Prostate gland (tissue), 2 donors: ENCODE measurements around the gene TRIM28. TPM values are rescaled to one million over a fixed set of nuclear protein-coding genes. Genes with fewer than 3 reads are reported as not detected.
A peak's percentile ranks its signal among the peaks of the same experiment; 100 is the strongest.

Source experiments
- DNase-seq: peaks from one replicate; pipeline ENCODE4 v3.0.0-alpha.2; 2019; ENCODE audit warnings: low spot score
- H3K27ac ChIP-seq, 2 donors: fragments of 200-600 bp; sonication (generic); 2 replicates each; pipeline ENCODE4 v1.5.1; 2017 to 2019
- H3K27me3 ChIP-seq: fragments of 200-600 bp; sonication (generic); replicated peaks from 2 replicates; pipeline ENCODE4 v1.5.1; 2019; ENCODE audit not compliant: insufficient read depth
- H3K36me3 ChIP-seq, 2 donors: fragments of 200-600 bp; sonication (generic); 1 replicate in 1 of 2; 2 replicates in 1 of 2; pipeline versions ENCODE4 v1.5.1 to v1.8.1; 2017 to 2019
- H3K4me1 ChIP-seq: fragments of 200-600 bp; sonication (generic); replicated peaks from 2 replicates; pipeline ENCODE4 v1.5.1; 2019
- H3K4me3 ChIP-seq, 2 donors: fragments of 200-600 bp; sonication (generic); 2 replicates each; pipeline ENCODE4 v1.5.1; 2017 to 2019
- H3K9me3 ChIP-seq: fragments of 200-600 bp; sonication (generic); 2 replicates; pipeline ENCODE4 v1.5.1; 2017
- CTCF ChIP-seq, 4 experiments: fragments of 200-600 bp in 2 of 4; fragments of 450-650 bp in 2 of 4; sonication (generic) in 2 of 4; IDR thresholded peaks; 1 replicate in 3 of 4; 2 replicates in 1 of 4; pipeline ENCODE4 v1.5.1; 2016 to 2019; ENCODE audit warnings: antibody characterized with exemption in 4 of 4, mild to moderate bottlenecking in 2 of 4, moderate library complexity in 2 of 4
- POLR2A ChIP-seq: fragments of 450-650 bp; IDR thresholded peaks from one replicate; pipeline ENCODE4 v1.6.1; 2016; ENCODE audit warnings: antibody characterized with exemption, mild to moderate bottlenecking
- POLR2AphosphoS5 ChIP-seq: sonication (generic); formaldehyde crosslinking; IDR thresholded peaks from one replicate; pipeline ENCODE4 v1.6.1; 2017; ENCODE audit warnings: antibody characterized with exemption
- WGBS: methylation state at CpG from one replicate; pipeline ENCODE4 v1.1.5; 2018; 5-methylcytosine and 5-hydroxymethylcytosine counted together
- intact Hi-C: fragments of 100-400 bp; cut with DNase I; formaldehyde crosslinking; loops from one replicate; pipeline ENCODE4 v1.14.2; 2022
- total RNA-seq, 2 donors: library from RNA; depleted of rRNA; stranded (reverse); fragments of >200 nt; gene quantifications; one replicate each; pipeline ENCODE4 v1.1.0, GENCODE V29; 2016

The TRIM28 gene
- total RNA-seq, 2 donors from 2014 or later: 237 to 374 TPM

- 56% methylated on average over 4 of the region's 4 CpGs for WGBS
- Histone ChIP-seq H3K36me3 (peaks cover 2 to 20% of the 10 kb centered on the region in 2 donors), H3K9me3 (no peaks in the 10 kb centered on the region), H3K4me1 (peaks cover 13% of the 10 kb centered on the region), H3K27me3 (no peaks in the 10 kb centered on the region), H3K27ac (peak overlapping the region; percentile 90), H3K4me3 (peak overlapping the region; percentile 57 to 58)
- DNase-seq: no peak
- intact Hi-C loops: no loop called here
- no peak for TF ChIP-seq POLR2AphosphoS5
- no peak for TF ChIP-seq POLR2A
- no peak for TF ChIP-seq CTCF (IDR thresholded peaks at IDR 0.05)
These were observed 11.6 kb downstream of the TRIM28 start for GRCh38 chr19:58555369-58555885.

DNA sequence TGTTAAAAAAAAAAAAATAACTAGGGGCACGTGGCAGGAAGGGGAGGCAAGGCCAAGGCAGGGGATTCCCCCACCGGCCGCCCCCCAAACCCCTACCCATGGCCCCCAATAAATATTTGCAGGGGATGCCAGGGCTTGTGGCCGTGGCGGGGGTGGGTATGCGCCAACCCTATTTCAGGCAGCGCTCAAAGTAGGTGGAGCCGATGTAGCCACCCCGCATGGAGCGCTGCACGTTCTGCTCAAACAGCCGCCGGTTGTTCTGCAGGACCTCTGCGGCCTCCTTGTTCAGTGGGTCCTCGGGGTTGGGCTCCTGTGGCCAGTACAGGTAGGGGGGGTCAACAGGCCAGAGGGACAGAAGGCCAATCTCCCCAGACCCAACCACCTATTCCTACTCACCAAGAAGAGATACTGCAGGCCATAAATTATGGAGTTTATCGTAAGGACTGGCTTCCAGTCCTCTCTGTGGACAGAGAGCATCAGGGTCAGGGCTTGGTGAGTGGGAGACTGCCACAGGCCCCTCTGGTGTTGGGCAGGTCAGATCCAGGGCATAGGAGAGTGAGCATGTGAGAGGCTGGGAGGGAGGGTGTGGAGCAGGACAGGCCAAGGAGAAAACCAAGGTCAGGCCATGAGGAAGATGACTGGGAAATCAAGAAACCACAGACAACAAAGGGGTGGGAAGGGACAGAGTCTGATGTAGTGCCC, 12.2 kb downstream of the TRIM28 start:
- H3K36me3 ChIP-seq: peaks cover 0 to 13% of the 10 kb centered on the region in 2 donors
- no peaks in the 10 kb centered on the region for H3K9me3 ChIP-seq
- H3K4me3 ChIP-seq: no peak overlapping the region
- H3K4me1 ChIP-seq: peaks cover 13% of the 10 kb centered on the region
- no peaks in the 10 kb centered on the region for H3K27me3 ChIP-seq
- 67% methylated on average over 16 of the region's 16 CpGs for WGBS
- no peak for TF ChIP-seq CTCF (IDR thresholded peaks at IDR 0.05)
- TF ChIP-seq POLR2AphosphoS5: no peak
- TF ChIP-seq POLR2A: no peak
- H3K27ac ChIP-seq: peak overlapping the region; percentile 90 to 100
- no peak for DNase-seq
- intact Hi-C loops: no loop called here

DNA sequence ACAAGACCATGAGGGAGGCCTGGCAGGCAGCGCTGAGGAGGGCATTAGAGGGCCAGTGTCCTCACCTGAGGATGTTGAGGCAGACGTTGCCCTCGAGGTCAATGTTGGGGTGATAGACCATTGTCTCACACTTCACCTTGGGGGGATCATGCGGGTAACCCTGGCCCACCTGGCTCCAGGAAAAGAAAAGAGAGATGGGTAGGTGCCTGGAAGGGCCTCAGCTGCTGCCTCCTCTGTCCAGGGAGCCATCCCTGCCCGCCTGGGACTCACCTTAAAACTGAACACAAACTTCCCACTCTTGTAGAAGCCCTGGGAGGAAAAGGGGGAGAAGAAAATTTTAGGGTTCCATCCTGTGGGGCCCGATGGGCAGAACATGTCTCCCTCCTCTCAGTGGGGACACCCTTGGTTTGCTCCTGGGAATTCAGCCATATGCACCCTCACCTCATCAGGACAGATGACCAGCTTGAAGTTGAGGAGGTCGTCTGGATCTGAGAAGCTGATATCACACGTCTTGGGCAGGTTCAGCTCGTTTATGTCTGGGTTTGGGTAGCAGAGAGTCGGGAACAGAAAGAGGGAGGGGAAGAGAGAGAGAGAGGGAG, 12.9 kb downstream of the TRIM28 start:
- Histone ChIP-seq H3K4me1 (peaks cover 16% of the 10 kb centered on the region), H3K27ac (peak overlapping the region; percentile 100)

GRCh38 chr19:58557221-58558065, 13.6 kb downstream of the TRIM28 start:
- Histone ChIP-seq H3K4me3 (peak overlapping the region; percentile 76 to 81), H3K27ac (peak overlapping the region; percentile 100), H3K4me1 (peaks cover 20% of the 10 kb centered on the region), H3K27me3 (no peaks in the 10 kb centered on the region), H3K36me3 (no peaks in the 10 kb centered on the region), H3K9me3 (no peaks in the 10 kb centered on the region)
- DNase-seq: no peak
- no peak for TF ChIP-seq CTCF (IDR thresholded peaks at IDR 0.05)
- TF ChIP-seq POLR2A: no peak
- TF ChIP-seq POLR2AphosphoS5: no peak
- intact Hi-C loops: loop anchor here (2.0 kb wide), 1 partner anchor 15 kb away; the partner anchor contains the start of gene MZF1
- WGBS: 30% methylated on average over 12 of the region's 12 CpGs

More for the DNA sequence above, 12.9 kb downstream of the TRIM28 start:
- Histone ChIP-seq H3K4me3 (peak overlapping the region in 1 of 2 donors; percentile 81), H3K9me3 (no peaks in the 10 kb centered on the region), H3K36me3 (peaks cover 0 to 7% of the 10 kb centered on the region in 2 donors), H3K27me3 (no peaks in the 10 kb centered on the region)
- intact Hi-C loops: no loop called here
- TF ChIP-seq POLR2A (no peak), POLR2AphosphoS5 (no peak), CTCF (IDR thresholded peaks at IDR 0.05) (no peak)
- no peak for DNase-seq
- WGBS: 54% methylated on average over 10 of the region's 10 CpGs
